SH-SY5Y (cell line): ENCODE data around the gene SEMA4A.
A peak's percentile ranks its signal among the peaks of the same experiment; 100 is the strongest.

Experiments
- GATA2 ChIP-seq: IDR thresholded peaks from 2 replicates; pipeline ENCODE4 v1.6.1; 2011; ENCODE audit warnings: mild to moderate bottlenecking, low read depth, low read length
- GATA3 ChIP-seq: IDR thresholded peaks from 2 replicates; pipeline ENCODE4 v1.6.1; 2011; ENCODE audit warnings: low read depth, mild to moderate bottlenecking, low read length, moderate library complexity

DNA sequence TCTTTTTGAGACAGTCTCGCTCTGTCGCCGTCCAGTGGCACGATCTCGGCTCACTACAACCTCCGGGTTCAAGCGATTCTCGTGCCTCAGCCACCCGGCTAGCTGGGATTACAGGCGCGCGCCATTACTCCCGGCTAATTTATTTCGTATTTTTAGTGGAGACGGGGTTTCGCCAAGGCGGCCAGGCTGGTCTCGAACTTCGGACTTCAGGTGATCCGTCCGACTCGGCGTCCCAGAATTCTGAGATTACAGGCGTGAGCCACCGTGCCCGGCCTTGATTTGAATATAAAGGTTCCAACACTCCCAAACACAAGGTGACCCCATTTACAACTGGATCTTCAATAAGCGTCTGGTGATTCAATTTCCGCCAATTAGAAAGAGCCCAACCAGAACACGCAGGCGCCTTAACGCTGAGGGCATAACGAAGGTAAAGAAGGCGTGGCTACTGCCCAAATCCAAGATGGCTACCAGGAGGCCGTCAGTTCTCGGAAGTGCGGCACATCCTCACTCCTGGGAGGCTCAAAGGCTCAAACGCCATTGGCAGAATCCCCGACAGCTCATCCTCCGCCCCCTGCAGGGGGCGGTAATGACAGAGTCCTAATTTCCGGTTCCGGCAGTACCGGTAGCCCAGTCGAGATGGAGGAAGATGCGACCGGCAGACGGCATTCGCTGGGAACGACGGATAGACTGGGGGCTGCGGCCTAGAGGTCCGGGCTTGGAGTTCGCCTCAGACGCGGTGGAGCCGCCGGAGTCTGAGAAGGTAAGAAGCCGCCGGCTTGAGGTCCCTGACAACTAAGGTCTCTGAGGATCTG, 40.3 kb downstream of the SEMA4A start, which contains the start of gene SLC25A44:
- TF ChIP-seq GATA3: no peak
- TF ChIP-seq GATA2: peak; percentile 36; the same call in 1 of the 2 replicates
